Measurements from ENCODE around the gene WDR73.
A peak's percentile ranks its signal among the peaks of the same experiment; 100 is the strongest.

WDR73 gene

DNA sequence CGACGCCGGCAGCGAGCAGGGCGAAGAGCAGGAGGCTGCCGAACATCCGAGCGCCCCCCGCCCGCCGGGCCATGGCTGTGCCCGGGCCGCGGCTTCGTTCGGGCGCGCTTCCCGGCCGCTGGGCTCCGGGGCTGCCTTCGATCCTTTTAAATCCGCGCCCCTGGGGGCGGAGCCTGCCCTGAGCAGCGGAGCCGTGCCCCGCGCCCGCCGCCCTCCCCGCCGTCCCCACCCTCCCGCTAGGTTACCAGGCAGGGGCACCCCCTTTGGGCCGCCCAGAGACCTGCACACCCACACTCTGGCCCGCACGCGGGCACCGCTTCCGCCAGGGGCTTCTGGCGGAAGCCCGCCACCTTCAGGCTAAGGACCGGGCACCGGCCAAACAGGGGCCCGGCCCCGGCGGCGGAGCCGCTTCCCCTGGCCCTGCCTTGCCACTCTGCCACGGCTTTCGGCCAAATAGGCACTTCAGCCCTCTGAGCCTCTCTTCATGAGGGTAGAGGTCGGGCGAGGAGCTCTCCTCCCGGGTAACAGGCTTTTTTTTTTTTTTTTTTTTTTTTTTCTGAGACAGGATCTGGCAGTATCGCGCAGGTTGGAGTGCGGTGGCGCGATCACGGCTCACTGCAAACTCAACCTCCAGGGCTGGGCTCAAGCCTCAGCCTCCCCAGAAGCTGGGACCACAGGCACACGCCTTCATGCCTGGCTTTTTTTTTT lies 4.2 kb upstream of the WDR73 start, which contains the start of gene NMB:
TSS of gene NMB (minus strand) at position 120 of the 708 bp plus-strand sequence. CDS start at position 73, 47 bp downstream.
- TF ChIP-seq, protein P1, sequence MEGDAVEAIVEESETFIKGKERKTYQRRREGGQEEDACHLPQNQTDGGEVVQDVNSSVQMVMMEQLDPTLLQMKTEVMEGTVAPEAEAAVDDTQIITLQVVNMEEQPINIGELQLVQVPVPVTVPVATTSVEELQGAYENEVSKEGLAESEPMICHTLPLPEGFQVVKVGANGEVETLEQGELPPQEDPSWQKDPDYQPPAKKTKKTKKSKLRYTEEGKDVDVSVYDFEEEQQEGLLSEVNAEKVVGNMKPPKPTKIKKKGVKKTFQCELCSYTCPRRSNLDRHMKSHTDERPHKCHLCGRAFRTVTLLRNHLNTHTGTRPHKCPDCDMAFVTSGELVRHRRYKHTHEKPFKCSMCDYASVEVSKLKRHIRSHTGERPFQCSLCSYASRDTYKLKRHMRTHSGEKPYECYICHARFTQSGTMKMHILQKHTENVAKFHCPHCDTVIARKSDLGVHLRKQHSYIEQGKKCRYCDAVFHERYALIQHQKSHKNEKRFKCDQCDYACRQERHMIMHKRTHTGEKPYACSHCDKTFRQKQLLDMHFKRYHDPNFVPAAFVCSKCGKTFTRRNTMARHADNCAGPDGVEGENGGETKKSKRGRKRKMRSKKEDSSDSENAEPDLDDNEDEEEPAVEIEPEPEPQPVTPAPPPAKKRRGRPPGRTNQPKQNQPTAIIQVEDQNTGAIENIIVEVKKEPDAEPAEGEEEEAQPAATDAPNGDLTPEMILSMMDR (IDR thresholded peaks at IDR 0.05; ENCODE audit: low read depth, low read length): peak; percentile 77
- DNase-seq (ENCODE audit: low read depth, low spot score): peak; percentile 79
- in situ Hi-C loops (cut with HindIII; ENCODE audit: low sequenced_read_pairs): no loop called here
- peak within 1 kb of the TSS; percentile 38 for H3K4me3 ChIP-seq (ENCODE audit: low read depth, low read length)

DNA sequence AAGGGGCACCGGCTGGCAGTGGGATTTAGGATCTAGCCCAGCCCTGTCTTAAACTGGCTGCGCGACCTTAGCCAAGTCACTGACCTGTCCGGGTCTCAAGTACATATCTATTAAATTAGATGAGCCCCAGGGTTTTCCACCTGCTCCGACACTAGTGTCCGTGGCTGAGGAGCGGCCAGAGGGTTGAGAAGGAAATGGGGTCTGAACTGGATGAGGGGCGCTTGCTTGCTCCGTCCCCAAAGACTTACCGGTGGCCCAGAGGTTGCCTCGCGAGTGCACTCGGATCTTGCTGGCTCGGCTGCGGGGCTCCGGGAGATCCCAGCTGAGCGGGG lies 3.6 kb upstream of the WDR73 start:
- TF ChIP-seq, protein P1 (IDR thresholded peaks at IDR 0.05; ENCODE audit: low read depth, low read length): no peak
- H3K4me3 ChIP-seq (ENCODE audit: low read depth, low read length): peak overlapping the region; percentile 38
- in situ Hi-C loops (cut with HindIII; ENCODE audit: low sequenced_read_pairs): no loop called here
- DNase-seq (ENCODE audit: low read depth, low spot score): no peak

DNA sequence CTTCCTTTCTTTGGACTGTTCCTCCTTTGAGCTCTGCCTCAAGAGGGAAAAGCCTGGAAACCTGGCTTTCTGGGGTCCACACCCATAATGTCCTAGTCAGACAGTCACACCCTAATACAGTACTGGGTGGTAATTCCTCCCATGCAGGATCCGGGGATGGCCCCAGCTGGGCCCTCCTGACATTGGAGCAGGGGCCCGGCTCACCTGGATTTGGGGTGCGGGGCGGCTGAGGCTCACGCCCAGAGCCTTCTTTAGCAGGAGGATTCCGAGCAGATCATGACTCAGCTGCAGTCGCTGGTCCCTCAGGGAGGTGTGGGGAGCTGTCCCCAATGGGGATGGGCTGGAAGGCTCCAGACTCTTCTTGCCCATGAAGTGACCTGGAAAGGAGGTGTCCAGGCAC lies 2.9 kb upstream of the WDR73 start:
- in situ Hi-C loops (cut with HindIII; ENCODE audit: low sequenced_read_pairs): no loop called here
- TF ChIP-seq, protein P1 (IDR thresholded peaks at IDR 0.05; ENCODE audit: low read depth, low read length): no peak

DNA sequence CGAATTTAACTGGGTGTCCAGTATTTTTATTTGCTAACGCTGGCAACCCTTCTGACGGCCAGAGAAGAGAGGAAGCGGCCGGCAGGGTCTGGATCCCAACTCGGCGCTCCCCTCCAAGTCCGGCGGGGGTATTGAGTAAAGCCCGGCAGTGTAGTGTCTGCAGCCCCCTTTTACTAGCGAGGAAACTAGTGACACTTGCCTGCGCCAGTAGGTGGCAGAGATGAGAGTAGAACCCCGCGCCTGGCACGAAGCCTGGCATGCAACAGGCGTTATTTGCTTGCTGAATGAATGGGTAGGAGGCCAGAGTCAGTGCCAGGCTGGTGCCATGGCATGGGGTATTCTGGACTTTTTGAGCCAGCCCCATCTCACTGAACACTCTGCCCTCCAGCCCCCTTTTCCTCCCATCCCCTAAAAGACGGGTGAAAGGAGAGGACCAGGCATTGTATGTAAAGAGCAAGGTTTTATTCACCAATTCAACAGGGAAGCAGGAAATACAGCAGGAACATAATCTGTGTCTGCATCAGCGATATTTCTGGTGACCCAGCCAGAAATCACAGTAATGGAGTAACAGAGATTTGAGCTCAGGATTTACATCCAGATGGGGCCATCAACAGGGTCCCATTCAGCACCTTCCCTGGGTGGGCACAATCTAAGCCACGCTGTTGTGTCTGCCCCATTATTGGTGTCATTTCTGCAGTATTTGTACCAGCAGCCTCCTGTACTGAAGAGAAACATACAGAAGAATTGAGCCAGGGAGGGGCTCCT lies 788 bp upstream of the WDR73 start:
- H3K4me3 ChIP-seq (ENCODE audit: low read depth, low read length): peak overlapping the region; percentile 72
- peak; percentile 83 for DNase-seq (ENCODE audit: low read depth, low spot score)
- TF ChIP-seq, protein P1 (IDR thresholded peaks at IDR 0.05; ENCODE audit: low read depth, low read length): peak; percentile 76
- in situ Hi-C loops (cut with HindIII; ENCODE audit: low sequenced_read_pairs): no loop called here

More for the DNA sequence above, 2.9 kb upstream of the WDR73 start:
- no peak overlapping the region for H3K4me3 ChIP-seq (ENCODE audit: low read depth, low read length)
- DNase-seq (ENCODE audit: low read depth, low spot score): no peak

DNA sequence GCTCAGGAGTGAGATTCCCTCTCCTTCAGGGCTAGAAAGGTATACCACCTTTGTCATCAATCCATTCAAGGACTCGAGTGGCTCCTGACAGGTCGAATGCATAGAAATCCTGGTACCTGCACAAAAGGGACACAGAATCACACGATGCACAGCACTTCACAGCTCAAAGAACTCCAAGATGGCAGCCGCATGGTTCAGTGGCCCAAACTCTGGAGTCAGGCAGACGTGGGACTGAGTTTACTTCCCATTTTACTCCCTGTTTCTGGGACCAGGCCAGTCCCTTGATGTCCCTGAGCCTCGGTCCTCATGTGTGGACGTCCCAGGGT lies 536 bp downstream of the WDR73 start:
- peak overlapping the region; percentile 72 for H3K4me3 ChIP-seq (ENCODE audit: low read depth, low read length)

DNA sequence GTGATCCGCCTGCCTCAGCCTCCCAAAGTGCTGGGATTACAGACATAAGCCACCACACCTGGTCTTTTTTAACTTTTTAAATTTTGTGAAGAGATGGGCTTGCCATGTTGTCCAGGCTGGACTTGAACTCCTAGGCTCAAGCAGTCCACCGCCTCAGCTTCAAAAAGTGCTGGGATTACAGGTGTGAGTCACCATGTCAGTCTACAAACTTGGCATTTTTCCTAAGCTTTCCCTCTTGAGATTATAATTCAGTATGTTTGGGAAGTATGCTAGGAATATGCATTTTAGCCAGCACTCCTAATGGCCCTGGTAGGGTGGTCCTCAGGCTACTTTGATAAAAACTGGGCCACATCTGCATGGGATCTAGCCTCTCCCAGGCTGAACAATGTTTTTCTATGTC lies 4.4 kb downstream of the WDR73 start:
- DNase-seq (ENCODE audit: low read depth, low spot score): no peak
- in situ Hi-C loops (cut with HindIII; ENCODE audit: low sequenced_read_pairs): no loop called here

More for the DNA sequence above, 536 bp downstream of the WDR73 start:
- TF ChIP-seq, protein P1 (IDR thresholded peaks at IDR 0.05; ENCODE audit: low read depth, low read length): no peak
- in situ Hi-C loops (cut with HindIII; ENCODE audit: low sequenced_read_pairs): no loop called here
- no peak for DNase-seq (ENCODE audit: low read depth, low spot score)

More for the DNA sequence above, 4.4 kb downstream of the WDR73 start:
- TF ChIP-seq, protein P1 (IDR thresholded peaks at IDR 0.05; ENCODE audit: low read depth, low read length): no peak
- no peak overlapping the region for H3K4me3 ChIP-seq (ENCODE audit: low read depth, low read length)

Data from astrocyte of the spinal cord (primary cell).